Measurements from ENCODE around the gene PCCA. TPM values are rescaled to one million over a fixed set of nuclear protein-coding genes. Genes with fewer than 3 reads are reported as not detected.

PCCA gene
- total RNA-seq, 1 donor from 2014 or later: 9.7 TPM

DNA sequence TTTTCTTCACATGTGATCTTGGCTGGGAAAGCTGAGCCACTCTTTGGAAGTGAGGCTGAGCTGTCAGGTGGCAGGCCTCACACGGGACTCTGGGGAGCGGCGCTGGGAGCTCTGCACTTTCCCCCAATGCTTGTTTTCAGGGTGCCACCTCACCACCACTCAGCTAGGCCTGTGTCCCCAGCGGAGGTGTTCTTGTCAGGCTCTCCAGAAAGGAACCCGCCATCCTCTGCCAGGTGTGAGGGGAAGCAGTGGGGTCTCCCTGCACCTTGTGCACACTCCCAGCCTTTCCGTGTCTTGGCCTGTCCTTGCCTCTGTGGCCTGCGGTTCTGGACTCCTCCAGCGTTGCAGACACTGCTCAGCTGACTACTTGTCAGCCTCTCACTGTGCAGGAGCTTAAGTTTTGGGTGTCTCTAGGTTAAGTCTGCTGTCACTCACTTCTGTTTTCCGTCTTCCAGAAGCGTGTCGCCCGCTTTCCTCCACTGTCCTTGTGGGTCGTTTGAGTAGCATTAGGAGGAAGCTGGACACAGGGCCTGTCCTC is 447.8 kb downstream of the PCCA start:
- no peak overlapping the region for H3K27ac Mint-ChIP-seq
- H3K27me3 Mint-ChIP-seq (ENCODE audit: insufficient read depth): peaks cover 3% of the 10 kb centered on the region
- no peak for DNase-seq (ENCODE audit: low spot score)
- peaks cover 22% of the 10 kb centered on the region for H3K4me1 Mint-ChIP-seq (ENCODE audit: low read depth)
- peaks cover 2% of the 10 kb centered on the region for H3K36me3 Mint-ChIP-seq (ENCODE audit: low read depth)
- intact Hi-C loops (cut with micrococcal nuclease): no loop called here
- no peak overlapping the region for H3K4me3 Mint-ChIP-seq
- no peaks in the 10 kb centered on the region for H3K9me3 Mint-ChIP-seq

DNA sequence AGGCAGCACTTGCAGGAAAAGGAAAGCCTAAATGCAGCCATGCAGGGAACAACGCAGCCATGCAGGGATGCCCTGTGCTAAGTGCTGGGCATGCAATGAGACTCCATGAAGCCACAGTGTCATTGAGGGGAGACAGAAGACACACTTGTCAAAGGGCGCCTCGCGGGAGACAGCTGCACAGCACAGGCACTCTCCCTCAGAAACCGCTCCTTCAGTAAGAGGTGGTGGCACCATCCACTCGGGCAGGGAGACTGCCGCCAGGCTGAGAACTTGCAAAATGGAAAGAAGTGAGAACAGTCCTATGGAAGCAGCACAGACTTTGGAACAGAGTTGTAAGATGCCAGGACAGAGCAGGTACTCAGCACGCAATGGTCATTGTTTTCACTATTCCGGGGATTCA is 448.6 kb downstream of the PCCA start:
- Mint-ChIP-seq H3K27ac (no peak overlapping the region), H3K27me3 (ENCODE audit: insufficient read depth) (peaks cover 3% of the 10 kb centered on the region), H3K4me1 (ENCODE audit: low read depth) (peaks cover 22% of the 10 kb centered on the region), H3K36me3 (ENCODE audit: low read depth) (peaks cover 2% of the 10 kb centered on the region), H3K9me3 (no peaks in the 10 kb centered on the region), H3K4me3 (no peak overlapping the region)
- no peak for DNase-seq (ENCODE audit: low spot score)
- intact Hi-C loops (cut with micrococcal nuclease): no loop called here

DNA sequence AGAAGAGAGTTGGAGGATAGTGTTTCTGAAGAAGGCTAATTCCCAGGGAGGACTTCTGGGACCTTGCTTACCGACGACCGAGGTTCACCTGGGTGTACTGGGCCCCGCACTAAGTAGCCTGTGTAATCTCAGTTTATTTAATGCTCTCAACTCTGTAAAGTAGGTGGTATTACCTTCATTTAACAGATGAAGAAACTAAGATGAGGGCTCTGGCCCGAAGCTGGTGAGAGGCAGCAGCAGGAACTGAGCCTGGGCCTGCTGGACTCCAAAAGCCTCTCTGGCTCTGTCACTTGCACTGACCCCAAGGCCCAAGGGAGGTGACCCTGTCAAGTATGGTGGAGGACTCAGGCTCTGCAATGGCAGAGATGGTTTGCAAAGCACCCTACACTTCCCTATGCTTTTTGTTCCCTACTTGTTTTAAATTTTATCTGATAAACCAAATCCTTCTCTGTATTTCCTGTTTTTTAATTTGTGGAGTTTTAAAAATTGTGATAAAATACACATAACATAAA is 449.1 kb downstream of the PCCA start:
- no peak overlapping the region for H3K27ac Mint-ChIP-seq
- H3K36me3 Mint-ChIP-seq (ENCODE audit: low read depth): peaks cover 2% of the 10 kb centered on the region
- peaks cover 3% of the 10 kb centered on the region for H3K27me3 Mint-ChIP-seq (ENCODE audit: insufficient read depth)
- H3K4me1 Mint-ChIP-seq (ENCODE audit: low read depth): peaks cover 28% of the 10 kb centered on the region
- intact Hi-C loops (cut with micrococcal nuclease): no loop called here
- DNase-seq (ENCODE audit: low spot score): no peak
- no peaks in the 10 kb centered on the region for H3K9me3 Mint-ChIP-seq
- H3K4me3 Mint-ChIP-seq: no peak overlapping the region

DNA sequence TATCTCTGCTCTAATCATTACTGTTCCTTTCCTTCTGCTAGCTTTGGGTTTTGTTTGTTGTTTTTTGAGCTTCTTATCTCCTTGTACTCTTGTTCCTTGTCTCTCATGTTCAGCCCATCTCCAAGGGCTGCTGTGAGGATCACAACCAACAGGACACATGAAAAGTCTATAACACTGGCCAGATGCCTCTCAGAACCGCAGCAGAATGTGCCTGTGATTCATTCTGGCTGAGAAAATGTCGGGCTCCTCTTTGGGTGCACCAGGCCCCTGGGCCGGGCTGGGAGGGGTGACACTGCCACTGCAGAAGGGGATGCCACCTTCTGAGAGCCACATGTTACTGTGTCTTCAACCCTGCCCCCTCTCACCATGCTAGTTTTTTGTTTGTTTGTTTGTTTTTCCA is 451.7 kb downstream of the PCCA start:
- peaks cover 3% of the 10 kb centered on the region for H3K27me3 Mint-ChIP-seq (ENCODE audit: insufficient read depth)
- intact Hi-C loops (cut with micrococcal nuclease): no loop called here
- H3K27ac Mint-ChIP-seq: no peak overlapping the region
- no peak for DNase-seq (ENCODE audit: low spot score)
- H3K9me3 Mint-ChIP-seq: no peaks in the 10 kb centered on the region
- peaks cover 28% of the 10 kb centered on the region for H3K4me1 Mint-ChIP-seq (ENCODE audit: low read depth)
- H3K36me3 Mint-ChIP-seq (ENCODE audit: low read depth): peaks cover 2% of the 10 kb centered on the region
- no peak overlapping the region for H3K4me3 Mint-ChIP-seq

DNA sequence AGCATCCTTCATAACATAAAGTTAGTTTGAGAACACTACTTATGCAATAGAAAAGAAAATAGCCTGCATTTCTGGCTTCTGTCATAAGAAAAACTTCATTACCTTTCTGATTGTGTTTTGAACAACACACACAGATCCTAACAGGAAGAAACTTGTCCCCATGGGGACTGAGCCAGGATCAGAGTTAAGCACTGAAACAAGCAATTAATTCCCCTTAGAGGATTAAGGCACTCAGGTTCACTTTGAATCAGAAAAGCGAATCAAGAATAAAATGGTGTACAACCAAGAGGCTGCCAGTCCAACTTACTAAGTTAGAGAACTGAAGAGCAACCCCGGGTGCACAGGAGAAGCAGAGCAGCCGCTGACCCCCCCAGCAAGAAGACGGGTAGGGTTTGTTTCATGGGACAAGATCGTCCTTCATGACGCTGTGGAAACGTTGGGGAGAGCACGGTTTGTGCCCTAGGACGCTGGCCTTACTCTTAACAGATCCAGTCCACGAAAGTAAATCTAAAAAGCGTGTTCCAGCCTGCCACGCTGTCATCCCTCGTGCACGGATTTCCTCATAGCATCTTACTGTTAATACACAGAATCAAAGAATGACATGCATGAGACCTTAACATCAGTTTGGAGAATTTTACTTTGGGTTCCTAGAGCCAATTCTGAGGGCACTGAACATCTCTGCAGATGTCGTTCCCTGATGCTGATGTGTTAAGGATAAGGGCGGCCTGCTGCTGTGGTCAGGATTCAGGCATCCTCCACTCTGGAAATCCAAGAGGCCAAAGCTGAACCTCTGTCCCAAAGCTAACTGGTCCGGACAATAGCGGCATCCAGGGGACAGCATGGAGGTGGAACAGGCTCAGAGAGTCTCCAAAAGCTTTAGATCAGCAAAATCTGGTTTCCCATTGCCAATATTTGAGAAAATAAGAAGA is 453.3 kb downstream of the PCCA start:
- Mint-ChIP-seq H3K4me3 (no peak overlapping the region), H3K27ac (no peak overlapping the region), H3K9me3 (no peaks in the 10 kb centered on the region), H3K36me3 (ENCODE audit: low read depth) (peaks cover 2% of the 10 kb centered on the region), H3K27me3 (ENCODE audit: insufficient read depth) (peaks cover 3% of the 10 kb centered on the region), H3K4me1 (ENCODE audit: low read depth) (peaks cover 26% of the 10 kb centered on the region)
- DNase-seq (ENCODE audit: low spot score): no peak
- intact Hi-C loops (cut with micrococcal nuclease): loop anchor here (1.0 kb wide), 1 partner anchor 642 kb away; no protein-coding TSS in a partner anchor

DNA sequence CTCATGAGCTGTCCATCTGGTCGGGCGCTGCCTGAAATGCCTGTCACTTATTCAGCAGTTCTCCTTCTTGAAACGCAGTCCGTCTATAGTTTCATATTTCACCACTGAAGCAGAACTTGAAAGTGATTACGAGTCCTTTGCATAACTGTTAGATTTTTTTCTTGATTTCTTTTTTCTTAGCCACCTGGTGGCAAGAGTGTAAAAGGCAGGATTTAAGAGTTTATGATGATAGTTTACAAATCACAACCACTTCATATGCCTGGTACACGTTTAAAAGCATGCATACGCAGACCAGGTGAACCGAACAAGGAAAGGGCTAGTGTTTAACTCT is 453.9 kb downstream of the PCCA start:
- Mint-ChIP-seq H3K27ac (no peak overlapping the region), H3K9me3 (no peaks in the 10 kb centered on the region), H3K36me3 (ENCODE audit: low read depth) (peaks cover 2% of the 10 kb centered on the region), H3K4me3 (no peak overlapping the region), H3K27me3 (ENCODE audit: insufficient read depth) (peaks cover 3% of the 10 kb centered on the region), H3K4me1 (ENCODE audit: low read depth) (peaks cover 19% of the 10 kb centered on the region)
- intact Hi-C loops (cut with micrococcal nuclease): loop anchor here (1.0 kb wide), 2 partner anchors 642 to 886 kb away; no protein-coding TSS in a partner anchor
- DNase-seq (ENCODE audit: low spot score): no peak

DNA sequence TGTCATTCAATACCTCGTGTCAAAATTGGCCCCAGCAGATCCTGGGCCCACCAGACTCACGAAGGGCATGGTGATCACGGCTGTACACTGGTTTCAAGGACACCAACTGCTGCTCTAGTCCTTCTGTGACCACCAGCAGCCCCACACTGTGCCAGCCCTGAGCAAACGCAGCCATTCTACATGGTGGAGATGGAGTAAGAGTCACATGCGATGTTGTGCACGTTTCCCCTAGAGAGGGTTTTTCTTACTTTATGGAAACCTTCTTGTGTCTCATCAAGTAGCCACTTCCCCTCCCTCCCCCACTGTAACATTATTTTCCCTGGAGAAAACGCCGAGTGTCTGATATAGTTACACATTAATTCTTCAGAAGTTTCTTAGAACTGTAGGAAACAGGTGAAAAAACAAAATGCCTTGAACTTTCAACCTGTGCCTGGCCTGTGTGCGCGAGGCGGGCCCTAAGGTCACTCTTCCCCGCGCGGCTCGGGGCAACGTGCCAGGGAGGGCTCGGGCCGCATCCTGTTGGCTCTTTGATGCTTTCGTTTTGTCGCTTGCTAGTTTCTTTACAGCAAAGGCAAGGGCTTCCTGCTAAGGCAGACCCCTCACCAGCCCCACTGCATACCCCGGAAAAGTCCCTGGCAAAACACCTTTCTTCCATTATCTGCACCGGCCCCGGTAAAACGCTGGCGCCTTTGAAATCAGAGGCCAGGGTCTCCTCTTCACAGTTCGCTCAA is 455.1 kb downstream of the PCCA start:
- Mint-ChIP-seq H3K4me3 (no peak overlapping the region), H3K9me3 (no peaks in the 10 kb centered on the region), H3K27ac (no peak overlapping the region), H3K36me3 (ENCODE audit: low read depth) (peaks cover 2% of the 10 kb centered on the region), H3K4me1 (ENCODE audit: low read depth) (peaks cover 10% of the 10 kb centered on the region), H3K27me3 (ENCODE audit: insufficient read depth) (peaks cover 3% of the 10 kb centered on the region)
- DNase-seq (ENCODE audit: low spot score): no peak
- intact Hi-C loops (cut with micrococcal nuclease): loop anchor here (1.0 kb wide), 1 partner anchor 888 kb away; no protein-coding TSS in a partner anchor

GRCh38 chr13:100544866-100545683 is 456.2 kb downstream of the PCCA start:
- no peak for DNase-seq (ENCODE audit: low spot score)

GRCh38 chr13:100545684-100546061 is 456.8 kb downstream of the PCCA start:
- DNase-seq (ENCODE audit: low spot score): no peak
- intact Hi-C loops (cut with micrococcal nuclease): no loop called here
- Mint-ChIP-seq H3K4me3 (no peak overlapping the region), H3K4me1 (ENCODE audit: low read depth) (peaks cover 5% of the 10 kb centered on the region), H3K9me3 (no peaks in the 10 kb centered on the region), H3K27me3 (ENCODE audit: insufficient read depth) (peaks cover 2% of the 10 kb centered on the region), H3K27ac (no peak overlapping the region), H3K36me3 (ENCODE audit: low read depth) (no peaks in the 10 kb centered on the region)

More at GRCh38 chr13:100544866-100545683, 456.2 kb downstream of the PCCA start:
- Mint-ChIP-seq H3K27me3 (ENCODE audit: insufficient read depth) (peaks cover 2% of the 10 kb centered on the region), H3K4me1 (ENCODE audit: low read depth) (peaks cover 5% of the 10 kb centered on the region), H3K9me3 (no peaks in the 10 kb centered on the region), H3K4me3 (no peak overlapping the region), H3K27ac (no peak overlapping the region), H3K36me3 (ENCODE audit: low read depth) (peaks cover 2% of the 10 kb centered on the region)
- intact Hi-C loops (cut with micrococcal nuclease): no loop called here

DNA sequence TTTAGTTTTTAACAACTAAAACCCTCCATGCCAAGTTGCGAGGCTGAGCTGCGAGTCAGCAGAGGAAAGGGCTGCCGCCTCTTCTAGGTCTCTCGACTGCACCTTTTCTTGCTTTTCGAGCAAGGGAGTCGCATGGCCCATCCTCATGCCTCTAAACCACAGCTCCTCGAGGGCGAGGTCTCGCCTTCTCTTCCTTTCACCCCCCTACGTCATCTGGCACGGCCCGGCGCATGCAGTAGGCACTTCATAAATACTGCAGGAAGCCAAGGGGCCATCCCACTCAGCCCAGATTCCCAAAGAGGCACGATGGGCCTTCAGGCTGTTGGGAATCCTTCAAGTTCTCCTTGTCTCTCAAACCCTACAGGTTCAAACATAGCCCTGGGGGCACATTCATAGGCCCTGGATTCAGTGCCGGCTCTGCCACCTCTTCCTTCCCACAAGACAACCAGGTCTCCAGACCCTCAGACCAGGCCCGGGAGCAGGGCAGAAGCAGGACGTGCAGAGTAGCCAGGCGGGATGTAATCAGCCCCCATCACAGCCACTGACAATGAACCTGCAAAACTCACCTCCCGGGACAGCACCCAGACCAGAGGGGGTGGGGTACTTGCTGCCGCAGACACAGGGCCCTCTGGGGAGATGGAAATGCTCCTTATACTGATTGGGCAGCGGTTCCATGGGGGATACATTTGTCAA is 458.0 kb downstream of the PCCA start:
- Mint-ChIP-seq H3K4me1 (ENCODE audit: low read depth) (peaks cover 5% of the 10 kb centered on the region), H3K27ac (no peak overlapping the region), H3K9me3 (no peaks in the 10 kb centered on the region), H3K4me3 (no peak overlapping the region), H3K36me3 (ENCODE audit: low read depth) (no peaks in the 10 kb centered on the region), H3K27me3 (ENCODE audit: insufficient read depth) (no peaks in the 10 kb centered on the region)
- intact Hi-C loops (cut with micrococcal nuclease): no loop called here
- no peak for DNase-seq (ENCODE audit: low spot score)

- Mint-ChIP-seq H3K9me3 (no peaks in the 10 kb centered on the region), H3K27ac (no peak overlapping the region), H3K4me3 (no peak overlapping the region), H3K4me1 (ENCODE audit: low read depth) (peaks cover 2% of the 10 kb centered on the region), H3K36me3 (ENCODE audit: low read depth) (no peaks in the 10 kb centered on the region), H3K27me3 (ENCODE audit: insufficient read depth) (peaks cover 1% of the 10 kb centered on the region)
- intact Hi-C loops (cut with micrococcal nuclease): no loop called here
- DNase-seq (ENCODE audit: low spot score): no peak
These were observed 458.9 kb downstream of the PCCA start for GRCh38 chr13:100547791-100548201.

GRCh38 chr13:100549316-100549715 is 460.4 kb downstream of the PCCA start:
- peaks cover 1% of the 10 kb centered on the region for H3K27me3 Mint-ChIP-seq (ENCODE audit: insufficient read depth)
- no peaks in the 10 kb centered on the region for H3K9me3 Mint-ChIP-seq
- no peaks in the 10 kb centered on the region for H3K4me1 Mint-ChIP-seq (ENCODE audit: low read depth)
- intact Hi-C loops (cut with micrococcal nuclease): no loop called here
- H3K36me3 Mint-ChIP-seq (ENCODE audit: low read depth): no peaks in the 10 kb centered on the region
- no peak for DNase-seq (ENCODE audit: low spot score)
- H3K27ac Mint-ChIP-seq: no peak overlapping the region
- no peak overlapping the region for H3K4me3 Mint-ChIP-seq

Measured in activated T-helper 1 cell treated with anti-CD3 and anti-CD28 coated beads, Interleukin-12 subunit alpha, Interleukin-12 subunit beta, Interleukin-2, Interleukin-4 antibody, amounts not matched to agents 30 ng/mL and 10 ng/mL and 1 ng/mL, durations not matched to agents 14 hours and 24 hours and 36 hours (primary cell).